NOMO-1 treated with DMSO at 0.1 percent for 48 hours (cell line): ENCODE measurements around the gene ZBP1.

Experiments used
- DNase-seq: peaks from one replicate; lab custom pipeline; 2025; ENCODE audit not compliant: unreplicated experiment; lab: John Stamatoyannopoulos, UW

ZBP1 gene

DNA sequence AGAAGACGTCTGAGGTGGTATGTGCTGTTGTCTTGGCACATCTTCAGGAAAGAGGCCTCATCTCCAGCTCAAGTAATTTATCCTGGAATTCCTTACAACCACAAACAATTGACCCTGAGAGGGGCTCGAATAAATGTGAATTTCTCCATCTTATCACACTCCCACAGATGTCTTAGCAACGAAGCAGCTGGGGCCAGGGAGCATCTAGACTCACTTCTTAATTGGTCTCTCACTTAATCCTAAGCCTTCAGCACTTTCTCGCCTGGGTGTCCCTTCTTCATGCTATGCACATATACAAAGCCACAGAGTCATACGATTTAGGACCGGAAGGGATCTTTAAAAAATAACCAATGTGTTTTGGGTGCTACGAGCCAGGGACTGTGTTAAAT is 32.2 kb downstream of the ZBP1 start:
- DNase-seq = no peak

DNA sequence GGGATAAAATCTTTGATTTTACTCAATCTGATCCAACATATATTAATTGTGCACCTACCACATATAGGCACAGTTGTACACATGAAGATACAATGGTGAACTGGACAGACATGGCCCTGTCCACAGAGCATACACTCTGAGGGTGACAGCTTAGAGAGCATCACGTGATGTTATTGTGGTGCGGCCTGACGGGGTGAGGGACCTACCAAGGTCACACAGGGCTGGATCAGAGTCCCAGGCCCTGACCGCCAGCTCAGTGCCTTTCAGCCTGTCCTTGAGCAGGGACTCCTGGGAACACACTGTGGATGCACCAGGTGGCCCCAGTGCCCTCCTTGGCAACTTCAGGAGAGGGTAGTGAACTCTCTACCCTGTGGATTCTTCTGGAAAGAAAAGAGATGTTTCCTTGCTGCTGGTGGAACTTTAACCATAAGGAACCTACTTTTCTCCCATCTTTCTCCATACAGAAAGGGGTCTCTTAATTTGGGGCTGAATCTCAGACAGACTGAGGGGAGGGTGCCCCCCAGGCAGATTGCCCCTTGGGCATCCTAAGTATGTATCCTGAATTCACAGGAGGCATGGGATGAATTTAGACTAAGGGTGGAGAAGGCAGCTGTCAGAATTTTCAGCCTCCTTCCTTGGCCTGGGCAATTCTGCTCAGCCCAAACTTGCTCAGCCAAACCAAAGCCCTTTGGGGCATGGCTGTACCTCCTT is 32.8 kb downstream of the ZBP1 start:
- no peak for DNase-seq

DNA sequence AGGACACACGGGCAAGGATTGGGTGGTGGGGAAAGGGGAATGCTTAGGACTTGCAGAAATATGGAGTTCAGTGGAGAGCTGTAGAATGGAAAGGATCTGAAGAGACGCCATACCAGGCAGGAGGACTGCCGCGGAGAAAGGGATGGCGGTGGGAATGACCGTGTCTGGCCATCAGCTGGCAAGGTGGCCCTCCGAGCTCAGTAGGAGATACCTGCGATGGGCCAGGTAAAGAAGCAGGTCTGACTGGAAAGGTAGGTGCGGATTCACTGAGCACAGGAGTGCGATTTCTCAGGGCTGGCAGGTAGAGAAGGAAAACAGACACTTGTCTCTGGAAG is 33.3 kb downstream of the ZBP1 start:
- no peak for DNase-seq

DNA sequence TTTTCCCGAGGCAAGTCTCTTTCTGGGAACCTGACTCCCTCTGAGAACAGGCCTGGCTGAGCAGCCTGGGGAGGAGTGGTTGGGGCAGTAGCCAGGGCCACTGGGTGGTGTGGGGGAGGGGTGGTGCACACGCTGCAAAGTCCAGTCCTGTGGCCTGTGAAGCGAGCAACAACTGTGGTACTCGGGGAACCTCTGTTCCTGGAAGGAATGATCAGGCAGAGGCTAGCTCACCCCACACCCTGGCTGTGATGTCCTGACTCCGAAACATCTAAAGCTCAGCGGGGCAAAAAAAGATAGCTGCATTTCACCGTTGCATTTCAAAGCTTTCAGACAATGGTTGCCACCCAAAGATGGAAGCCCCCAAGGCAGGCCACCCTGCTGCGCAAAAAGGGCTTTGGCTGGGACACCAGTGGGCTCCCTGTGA is 33.8 kb downstream of the ZBP1 start:
- DNase-seq = no peak

DNA sequence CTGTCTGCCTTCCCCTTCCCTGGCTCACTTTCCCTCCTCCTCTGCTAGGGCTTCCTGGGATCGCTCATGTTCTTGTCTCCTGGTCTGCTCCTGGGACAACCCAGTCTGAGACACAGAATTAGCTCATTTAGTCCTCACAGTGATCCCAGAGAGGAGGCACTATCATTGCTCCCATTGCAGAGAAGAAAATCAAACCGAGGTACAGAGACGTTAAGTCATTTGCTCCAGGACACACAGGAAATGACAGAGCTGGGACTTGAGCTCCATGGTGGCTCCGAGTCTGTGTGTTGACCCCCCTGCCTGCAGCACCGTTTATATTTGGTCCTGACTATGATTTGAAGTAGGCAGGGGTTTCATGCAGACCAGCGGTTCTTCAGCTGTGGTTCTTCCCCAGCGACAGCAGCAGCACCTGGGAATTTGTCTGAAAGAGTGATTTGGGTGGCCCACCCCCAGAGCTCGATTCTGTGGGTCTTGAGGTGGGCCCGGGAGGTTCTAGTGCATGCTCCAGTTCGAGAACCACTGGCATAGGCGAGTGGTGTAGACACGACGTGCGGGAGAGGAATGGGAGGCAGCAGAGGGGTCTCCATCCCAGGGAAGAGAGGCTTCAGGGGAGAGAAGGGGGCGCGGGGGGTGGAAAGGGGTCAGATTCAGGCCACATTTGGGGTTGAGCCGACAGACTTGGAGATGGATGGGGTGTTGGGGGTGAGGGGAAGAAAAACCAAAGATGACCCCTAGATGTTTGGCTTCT is 34.6 kb downstream of the ZBP1 start:
- no peak for DNase-seq

DNA sequence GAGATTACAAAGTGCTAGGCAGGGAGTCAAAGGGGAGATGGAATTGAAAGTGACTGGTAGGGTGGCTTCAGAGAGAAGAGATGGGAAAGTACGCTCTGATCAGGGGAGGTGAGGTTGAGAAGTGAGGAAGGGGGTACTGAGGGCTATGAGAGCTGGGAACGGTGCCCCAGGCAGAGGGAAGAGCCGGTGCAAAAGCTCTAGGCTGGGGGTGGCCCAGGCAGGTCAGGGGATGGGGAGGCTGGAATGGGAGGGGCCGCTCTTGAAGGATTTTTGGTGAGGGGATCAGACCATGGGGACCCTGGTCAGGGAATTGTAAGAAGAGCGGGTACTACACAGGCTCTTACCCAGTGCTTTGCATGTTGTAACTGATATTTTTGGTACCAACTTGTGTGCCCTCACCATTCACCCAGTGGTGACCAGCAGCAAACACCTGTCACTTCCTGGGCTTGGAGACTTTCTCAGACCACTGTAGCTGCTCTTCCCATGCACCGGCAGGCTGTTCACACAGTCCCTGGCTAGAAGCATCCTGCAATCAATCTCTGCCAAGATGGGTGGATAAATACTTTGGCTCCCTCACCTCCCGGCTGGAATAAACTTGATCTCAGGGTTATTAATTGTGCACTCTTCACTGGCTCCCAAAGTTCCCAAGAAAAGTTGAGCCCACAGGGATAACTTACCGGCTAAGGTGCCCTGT is 35.3 kb downstream of the ZBP1 start:
- no peak for DNase-seq

DNA sequence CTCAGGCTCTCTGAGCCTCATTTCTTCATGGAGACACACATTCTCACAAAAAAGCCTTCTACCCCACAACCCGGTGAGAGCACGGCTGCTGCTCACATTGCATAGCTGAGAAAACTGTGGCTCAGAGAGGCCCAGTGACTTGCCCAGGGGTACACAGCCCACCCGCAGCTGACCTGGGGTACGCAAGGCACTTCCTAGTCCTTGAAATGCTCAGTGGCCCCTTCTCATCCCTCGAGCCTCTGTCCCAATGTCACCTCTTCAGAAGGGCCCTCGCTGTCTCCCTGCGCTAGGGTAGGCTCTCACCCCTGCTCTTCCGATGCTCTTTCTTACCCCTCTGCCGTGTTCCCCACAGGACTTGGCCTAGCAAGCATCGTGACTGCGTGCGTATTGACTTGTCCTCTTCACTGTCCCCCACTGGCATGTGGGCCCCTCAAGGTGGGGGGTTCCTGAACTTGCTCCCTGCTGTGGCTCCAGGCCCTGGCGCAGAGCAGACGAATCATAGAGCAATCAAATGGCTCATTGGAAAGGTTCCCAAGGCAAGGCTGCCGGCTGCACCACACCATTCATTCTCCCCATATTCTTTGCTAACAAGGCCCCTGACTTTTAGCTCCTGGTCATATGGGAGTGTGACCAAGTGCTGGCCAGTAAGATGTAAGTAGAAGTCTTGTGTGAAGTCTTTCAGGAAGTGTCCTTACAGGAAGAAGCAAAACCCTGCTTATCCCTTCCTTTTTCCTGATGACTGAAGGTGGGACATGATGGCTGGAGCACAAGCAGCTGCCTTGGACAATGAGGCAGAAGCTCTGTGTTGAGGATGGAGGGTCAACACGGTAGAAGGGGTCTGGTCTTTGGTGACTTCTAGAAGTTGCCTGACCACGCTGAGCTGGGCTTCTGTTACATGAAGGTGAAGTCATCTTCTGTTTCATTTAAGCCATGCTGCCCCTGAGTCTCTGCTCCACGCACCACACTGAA is 36.7 kb downstream of the ZBP1 start:
- DNase-seq = no peak

DNA sequence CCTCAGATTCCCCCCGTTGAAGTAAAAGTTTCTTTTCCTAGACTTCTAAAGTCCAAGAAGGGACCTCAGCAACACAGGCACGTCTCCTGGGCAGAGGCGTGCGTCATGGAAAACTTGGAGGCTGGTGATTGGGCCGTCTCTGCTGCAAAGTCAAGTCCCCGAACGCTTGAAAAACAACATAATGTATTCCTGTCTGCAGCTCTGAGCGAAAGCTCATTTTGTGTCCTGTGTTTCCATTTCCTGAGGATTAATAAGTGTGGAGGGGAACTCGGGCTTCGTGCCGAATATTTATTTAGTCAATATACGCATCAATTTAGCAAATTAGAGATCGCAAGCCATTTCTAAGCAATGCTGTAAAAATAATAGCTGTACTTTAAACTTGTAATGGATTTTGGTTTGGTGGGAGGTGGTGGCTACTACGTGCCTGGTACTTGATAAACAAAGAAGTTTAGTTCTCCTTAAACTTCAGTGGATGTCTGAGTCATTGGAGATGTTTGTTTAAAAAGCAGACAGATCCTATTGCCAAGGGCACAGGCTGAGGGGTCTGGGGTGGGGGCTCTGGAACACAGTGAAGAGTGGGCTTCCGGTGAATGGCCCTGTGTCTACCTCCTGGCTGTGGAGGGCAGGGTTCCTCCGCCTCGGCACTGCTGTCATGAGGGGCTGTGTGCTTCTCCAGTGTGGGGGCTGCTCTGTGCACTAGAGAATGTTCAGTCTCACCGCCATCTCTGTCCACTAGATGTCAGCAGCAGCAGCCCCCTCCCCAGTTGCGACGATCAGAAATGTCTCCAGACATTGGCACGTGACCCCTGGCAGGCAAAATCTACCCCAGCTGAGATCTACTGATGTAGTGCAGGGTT is 37.6 kb downstream of the ZBP1 start:
- DNase-seq = no peak

DNA sequence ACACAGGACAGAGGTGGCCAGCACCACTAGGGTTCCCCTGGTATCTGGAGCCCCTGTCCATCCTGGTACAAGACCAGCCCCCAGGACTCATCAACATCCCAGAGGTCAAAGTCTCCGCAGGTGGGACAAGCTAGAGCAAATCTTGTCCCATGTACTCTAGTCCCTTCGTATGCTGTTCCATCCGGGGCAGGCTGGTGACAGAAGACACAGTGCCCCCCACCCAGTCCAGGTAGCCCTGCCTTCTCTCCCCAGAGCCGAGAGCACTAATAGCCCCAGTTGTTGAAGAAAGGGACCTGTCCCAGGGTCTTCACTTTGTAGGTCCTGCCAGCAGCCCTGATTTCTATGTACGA is 38.2 kb downstream of the ZBP1 start:
- no peak for DNase-seq

DNA sequence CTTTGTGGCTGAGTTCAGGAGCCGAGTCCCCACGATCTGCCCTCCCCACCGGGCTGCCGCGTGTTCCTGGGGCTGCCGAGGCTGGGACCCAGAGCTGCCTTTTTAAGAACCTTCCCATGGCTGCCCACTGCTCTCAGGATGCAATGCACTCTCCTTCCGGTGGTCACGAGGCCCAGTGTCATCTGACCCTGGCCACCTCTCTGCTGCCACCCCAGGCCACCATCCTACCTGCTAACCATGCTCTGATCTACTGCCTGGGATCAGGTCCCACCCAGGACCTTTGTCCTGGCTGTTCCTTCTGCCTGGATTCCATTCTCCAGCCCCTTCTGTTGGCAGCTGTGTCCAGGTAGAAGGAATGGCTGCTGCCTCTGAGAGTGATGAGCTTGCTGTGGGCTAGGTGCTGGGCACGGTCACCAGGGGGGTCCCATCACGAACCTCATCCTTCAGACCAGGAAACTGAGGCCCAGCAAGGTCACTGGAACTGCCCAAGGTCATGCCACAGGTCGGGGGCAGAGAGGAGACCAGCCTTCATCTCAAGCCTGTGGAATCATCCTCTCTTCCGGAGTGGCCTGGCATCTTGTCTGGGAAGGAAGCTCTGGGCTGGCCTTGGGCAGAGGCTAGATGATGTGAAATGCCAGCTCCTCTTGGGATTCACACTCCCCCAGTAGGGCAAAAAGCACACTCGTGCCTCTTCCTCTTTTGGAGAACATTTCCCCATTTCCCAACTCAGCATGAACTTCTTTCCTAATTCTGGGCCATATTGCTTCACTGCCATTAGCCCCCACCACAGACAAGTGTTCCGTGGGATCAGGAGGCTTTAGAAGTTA is 38.8 kb downstream of the ZBP1 start:
- DNase-seq = peak; percentile 66

DNA sequence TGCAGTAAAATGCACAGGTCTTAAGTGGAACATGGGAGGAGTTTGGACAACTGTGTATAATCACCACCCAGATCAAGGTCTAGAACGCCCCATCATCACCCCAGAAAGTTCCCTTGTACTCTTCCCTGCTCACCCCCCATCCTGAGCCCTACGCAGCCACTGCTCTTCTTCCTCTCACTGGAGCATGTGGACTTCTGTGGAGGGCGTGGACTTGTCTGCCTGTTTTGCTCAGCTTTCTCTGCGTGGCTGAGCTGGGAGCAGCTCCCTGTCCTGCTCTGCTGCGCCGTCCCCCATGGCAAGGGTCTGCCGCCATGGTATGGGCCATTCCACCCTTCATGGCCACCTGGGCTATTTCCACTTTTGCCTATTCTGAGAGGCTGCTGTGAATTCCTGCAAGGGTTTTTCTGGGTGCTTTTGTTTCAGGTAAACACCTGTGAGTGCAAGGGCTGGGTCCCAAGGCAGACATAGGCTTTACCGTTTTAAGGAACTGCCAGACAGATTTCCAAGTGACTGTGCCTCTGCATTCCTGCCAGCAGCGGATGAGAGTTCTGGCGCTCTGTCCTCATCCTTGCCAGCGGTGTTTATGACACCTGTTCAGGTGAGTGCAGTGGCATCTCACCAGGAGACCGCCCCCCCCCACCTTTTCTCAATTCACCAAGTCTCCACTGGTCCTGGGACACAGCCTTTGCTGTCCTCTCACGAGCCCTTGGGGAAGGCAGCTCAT is 39.6 kb downstream of the ZBP1 start:
- DNase-seq = no peak

DNA sequence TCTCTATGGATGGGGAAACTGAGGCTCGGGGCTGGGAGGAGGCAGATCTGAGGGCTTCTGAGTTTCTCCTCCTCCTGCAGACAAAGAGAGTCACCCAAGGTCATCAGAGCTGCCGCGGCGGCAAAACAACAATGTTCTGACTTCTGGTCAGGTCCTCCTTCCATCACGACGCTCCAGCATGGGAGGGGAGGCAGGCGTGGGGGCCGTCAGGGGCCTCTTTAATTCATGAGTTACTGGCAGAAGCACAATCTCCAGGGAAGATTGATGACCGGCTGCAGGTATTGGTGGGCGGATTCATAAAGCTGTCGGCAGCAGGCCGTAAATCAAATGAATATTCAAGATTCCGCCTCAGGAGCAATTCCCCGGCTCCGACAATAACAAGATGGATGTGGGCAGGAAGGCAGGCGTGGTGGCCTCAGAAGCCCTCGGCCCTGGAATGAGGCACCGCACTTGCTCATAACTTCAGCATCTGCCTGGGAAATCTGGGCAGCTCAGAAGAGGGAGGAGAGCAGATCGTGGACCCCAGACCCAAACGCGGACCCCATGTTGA is 40.3 kb downstream of the ZBP1 start:
- no peak for DNase-seq

DNA sequence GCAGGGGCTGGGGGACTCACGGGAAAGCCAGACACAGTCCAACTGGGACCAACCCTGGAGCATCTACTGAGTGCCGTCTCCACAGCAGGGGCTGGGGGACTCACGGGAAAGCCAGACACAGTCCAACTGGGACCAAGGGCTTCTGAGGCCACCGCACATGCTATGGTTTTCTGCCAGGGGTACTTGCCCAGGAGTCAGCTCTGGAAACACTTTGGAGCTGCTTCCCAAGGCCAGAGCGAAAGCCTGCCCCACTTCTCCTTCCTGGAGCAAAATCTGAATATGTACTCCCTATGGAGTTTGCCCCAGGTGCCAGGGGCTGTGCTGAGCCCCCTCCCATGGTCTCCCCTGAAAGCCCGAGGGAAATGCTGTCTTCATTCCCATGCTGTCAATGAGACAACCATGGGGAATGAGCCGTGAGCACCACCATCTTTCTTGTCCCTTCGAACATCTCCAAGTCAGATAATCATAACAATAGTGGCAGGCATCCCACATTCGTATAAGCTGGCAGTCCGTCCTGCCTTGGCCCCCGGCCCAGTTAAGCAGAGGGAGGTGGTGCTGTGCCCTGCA is 40.8 kb downstream of the ZBP1 start:
- DNase-seq = no peak

DNA sequence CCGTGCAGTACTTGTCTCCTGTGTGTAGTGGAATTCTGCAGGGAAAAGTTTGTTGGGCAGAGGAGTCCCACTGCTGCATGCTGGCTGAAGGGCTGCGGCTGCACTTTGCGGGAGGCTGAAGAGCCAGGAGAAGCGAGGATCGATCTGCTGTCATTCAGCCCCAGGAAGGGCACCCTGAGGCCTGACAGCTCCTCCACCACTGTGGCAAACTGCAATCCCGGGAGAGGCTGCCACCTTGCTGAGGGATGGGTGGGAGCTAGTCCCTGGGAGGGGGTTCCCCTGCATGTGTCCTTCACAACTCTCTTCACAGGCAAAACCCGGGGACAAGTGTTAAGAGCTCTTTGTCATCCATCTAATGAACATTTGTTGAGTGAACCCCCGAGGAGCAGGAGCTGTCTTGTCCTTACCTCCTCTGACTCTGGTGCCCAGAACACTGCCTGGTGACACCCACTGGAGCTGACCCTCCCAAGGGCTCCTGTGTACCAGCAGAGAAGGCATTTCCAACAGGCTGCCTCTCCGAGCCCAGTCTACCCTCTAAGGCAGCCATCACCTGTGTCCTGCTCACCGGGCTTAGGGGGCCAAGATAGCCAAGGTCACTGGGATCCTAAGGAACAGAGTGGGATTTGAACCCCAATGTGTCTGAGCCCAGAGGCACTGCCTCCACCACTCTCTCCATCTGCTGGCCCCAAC is 41.6 kb downstream of the ZBP1 start:
- no peak for DNase-seq

DNA sequence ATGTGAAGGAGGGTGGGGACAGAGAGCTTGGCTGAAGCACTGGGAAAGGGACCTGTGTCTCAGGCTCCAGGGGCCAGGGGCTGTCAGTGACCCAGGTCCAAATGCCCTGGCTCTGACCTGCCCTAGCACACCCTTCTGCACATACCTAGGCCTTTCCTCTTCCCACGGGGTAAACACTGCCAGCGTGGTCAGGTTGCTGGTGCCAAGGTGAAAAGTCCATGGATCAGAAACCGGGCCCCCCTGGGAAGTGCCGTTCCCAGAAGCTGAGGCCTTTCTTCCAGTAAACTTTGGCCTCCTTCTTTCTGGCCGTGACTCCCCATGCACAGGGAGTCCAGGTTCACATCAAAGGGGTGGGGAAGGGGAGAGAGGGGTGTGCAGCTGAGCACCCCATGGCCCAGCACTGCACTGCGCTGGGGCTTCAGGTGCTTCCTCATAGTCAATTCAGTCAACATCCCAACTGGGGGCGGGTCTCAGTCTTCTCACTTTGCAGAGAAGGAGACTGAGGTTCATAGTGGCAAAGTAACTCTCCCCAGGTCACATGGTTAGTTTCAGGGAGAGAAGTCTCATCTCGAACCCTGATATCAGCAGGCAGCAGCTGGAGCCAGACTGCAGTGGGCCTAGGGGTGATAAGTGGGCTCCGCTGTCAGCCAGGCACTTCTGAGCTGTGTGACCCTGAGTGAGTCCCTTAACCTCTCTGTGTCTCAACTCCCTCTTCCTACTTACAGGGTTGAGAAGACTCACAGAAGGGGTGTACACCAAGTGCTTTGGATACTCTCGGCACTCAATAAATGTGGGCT is 42.3 kb downstream of the ZBP1 start:
- no peak for DNase-seq

DNA sequence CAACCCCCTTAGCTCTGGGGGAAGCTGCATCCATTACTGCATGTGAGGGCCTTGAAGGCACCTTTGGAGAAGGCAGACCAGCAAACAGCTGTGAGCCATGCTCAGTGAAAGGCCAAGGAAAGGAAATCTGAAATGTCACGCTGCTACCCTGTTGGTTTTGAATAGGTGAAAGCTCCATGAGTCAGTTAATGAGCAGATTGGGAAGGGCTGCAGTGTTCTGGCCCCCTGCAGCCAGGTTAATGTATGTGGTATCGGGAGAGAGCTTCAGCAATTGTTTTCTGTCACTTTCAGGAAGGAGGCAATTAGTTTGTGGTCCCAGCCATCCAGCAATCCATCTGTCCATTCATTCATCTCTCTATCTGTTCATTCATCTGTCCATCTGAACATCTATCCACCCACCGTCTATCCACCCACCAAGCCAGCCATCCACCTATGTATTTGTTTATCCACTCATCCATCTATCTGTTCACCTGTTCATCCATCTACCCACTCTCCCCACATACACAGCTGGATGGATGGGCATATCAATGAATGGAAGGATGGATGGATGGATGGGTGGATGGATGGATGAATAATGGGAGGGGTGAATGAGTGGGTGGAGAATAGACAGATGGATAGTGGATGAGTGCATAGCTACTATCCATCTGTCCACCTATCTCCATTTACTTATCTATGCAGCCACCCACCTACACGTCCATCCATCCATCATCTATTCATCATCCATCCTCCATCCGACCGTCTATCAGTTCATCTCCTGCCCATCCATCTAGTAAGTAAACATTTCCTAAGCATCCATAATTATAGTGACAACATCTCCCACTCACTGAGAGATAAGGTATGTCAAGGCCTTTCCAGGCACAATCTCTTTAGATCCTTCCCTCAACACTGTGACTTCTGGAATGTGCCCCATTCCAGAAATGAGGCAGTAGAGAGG is 43.3 kb downstream of the ZBP1 start:
- DNase-seq = no peak
